Mucosa of gallbladder (tissue), 1 donor: ENCODE data around the gene ICA1. TPM values are rescaled to one million over a fixed set of nuclear protein-coding genes. Genes with fewer than 3 reads are reported as not detected.
A peak's percentile ranks its signal among the peaks of the same experiment; 100 is the strongest.

Source experiments
- DNase-seq: peaks from one replicate; pipeline ENCODE4 v3.0.0-alpha.2; 2020; ENCODE audit warnings: low spot score
- total RNA-seq: library from RNA; stranded (reverse); gene quantifications from one replicate; pipeline ENCODE4 v1.2.1, GENCODE V29; 2021
- donor health status: DM: no; HTN: no; CAD: no.

The ICA1 gene
- total RNA-seq, 1 donor from 2014 or later, result 26.4 TPM

GRCh38 chr7:8201846-8202441 is 60.0 kb downstream of the ICA1 start:
- DNase-seq, result no peak

GRCh38 chr7:8200717-8201116 is 61.2 kb downstream of the ICA1 start:
- no peak for DNase-seq

GRCh38 chr7:8200316-8200715 is 61.7 kb downstream of the ICA1 start:
- DNase-seq, result no peak

- no peak for DNase-seq
Measured at GRCh38 chr7:8197994-8198698, 63.8 kb downstream of the ICA1 start.

GRCh38 chr7:8192897-8193296 is 69.1 kb downstream of the ICA1 start:
- no peak for DNase-seq

- peak; percentile 71 for DNase-seq
Measured at GRCh38 chr7:8190119-8190895, 71.7 kb downstream of the ICA1 start.

- DNase-seq, result no peak
Measured at GRCh38 chr7:8189625-8190024, 72.3 kb downstream of the ICA1 start.

- DNase-seq, result no peak
Measured at GRCh38 chr7:8185926-8186683, 75.9 kb downstream of the ICA1 start.

GRCh38 chr7:8184221-8184620 is 77.7 kb downstream of the ICA1 start:
- DNase-seq, result no peak

- DNase-seq, result no peak
Measured at GRCh38 chr7:8179486-8179885, 82.5 kb downstream of the ICA1 start.

GRCh38 chr7:8178353-8178752 is 83.6 kb downstream of the ICA1 start:
- no peak for DNase-seq

GRCh38 chr7:8177109-8177933 is 84.6 kb downstream of the ICA1 start:
- DNase-seq, result no peak

GRCh38 chr7:8176370-8177081 is 85.4 kb downstream of the ICA1 start:
- no peak for DNase-seq

- no peak for DNase-seq
Measured at GRCh38 chr7:8175929-8176369, 86.0 kb downstream of the ICA1 start.

- no peak for DNase-seq
Measured at GRCh38 chr7:8172372-8173354, 89.3 kb downstream of the ICA1 start.

- DNase-seq, result no peak
Measured at GRCh38 chr7:8169171-8169570, 92.8 kb downstream of the ICA1 start.

- DNase-seq, result no peak
Measured at GRCh38 chr7:8168336-8168735, 93.6 kb downstream of the ICA1 start.

GRCh38 chr7:8165150-8165549 is 96.8 kb downstream of the ICA1 start:
- no peak for DNase-seq

- DNase-seq, result no peak
Measured at GRCh38 chr7:8162181-8162580, 99.8 kb downstream of the ICA1 start.
